BLaER1 (cell line): ENCODE data around the gene MUSTN1.

Source experiments
- H3K27ac ChIP-seq: shearing (Covaris generic); formaldehyde crosslinking; 2 replicates; pipeline ENCODE4 v1.8.1; 2022
- H3K27me3 ChIP-seq: shearing (Covaris generic); formaldehyde crosslinking; 2 replicates; pipeline ENCODE4 v1.8.1; 2022
- H3K36me3 ChIP-seq: shearing (Covaris generic); formaldehyde crosslinking; 2 replicates; pipeline ENCODE4 v1.8.1; 2022
- H3K4me1 ChIP-seq: shearing (Covaris generic); formaldehyde crosslinking; 2 replicates; pipeline ENCODE4 v1.8.1; 2022
- H3K4me2 ChIP-seq: shearing (Covaris generic); formaldehyde crosslinking; 2 replicates; pipeline ENCODE4 v1.8.1; 2022
- H3K4me3 ChIP-seq: shearing (Covaris generic); formaldehyde crosslinking; 2 replicates; pipeline ENCODE4 v1.8.1; 2022
- H3K9ac ChIP-seq: shearing (Covaris generic); formaldehyde crosslinking; 2 replicates; pipeline ENCODE4 v1.8.1; 2022
- H3K9me3 ChIP-seq: shearing (Covaris generic); formaldehyde crosslinking; 2 replicates; pipeline ENCODE4 v1.8.1; 2022
- H4K20me1 ChIP-seq: shearing (Covaris generic); formaldehyde crosslinking; 2 replicates; pipeline ENCODE4 v1.8.1; 2022
- Cebpa-rat ChIP-seq: shearing (Covaris generic); IDR thresholded peaks from 2 replicates; pipeline ENCODE4 v1.8.1; 2022

MUSTN1 gene

DNA sequence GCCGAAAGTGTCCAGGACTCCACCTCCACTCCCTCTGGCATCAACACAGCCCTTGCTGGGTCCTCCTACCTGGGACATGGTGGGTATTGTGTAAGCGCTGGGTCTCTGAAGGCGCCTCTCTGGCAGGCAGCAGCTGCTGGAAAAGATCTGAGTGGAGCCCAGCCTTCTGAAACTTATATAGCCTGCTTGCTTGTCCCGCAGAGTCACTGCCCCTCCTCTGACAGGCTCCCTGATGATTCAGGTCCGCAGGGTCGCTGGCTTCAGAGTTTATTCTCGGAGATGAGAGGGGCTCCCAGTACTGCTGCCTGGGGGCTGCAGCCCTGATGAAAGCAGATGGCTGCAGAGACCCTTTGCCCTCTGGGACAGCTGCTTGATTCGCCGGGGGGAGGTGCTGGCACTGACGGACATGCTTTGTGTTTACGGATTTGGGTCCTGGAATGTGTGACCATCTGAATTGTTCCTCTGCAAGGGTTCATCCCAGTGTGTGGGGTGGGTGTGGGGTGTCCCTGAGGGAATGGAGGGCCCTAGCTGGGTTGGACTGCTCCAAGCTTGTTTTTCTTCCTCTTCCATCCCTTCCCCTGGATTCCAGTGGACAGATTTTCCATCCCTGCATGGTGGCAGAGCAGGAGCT lies at the start of gene MUSTN1:
TSS of gene MUSTN1 (minus strand) at position 149 of the 631 bp plus-strand sequence. CDS start at position 78, 71 bp downstream.
- H3K9me3 ChIP-seq, result no peaks in the 10 kb centered on the region
- peak within 1 kb of the TSS; percentile 25; the same call in 1 of the 2 replicates for H3K27ac ChIP-seq
- no peaks in the 10 kb centered on the region for H4K20me1 ChIP-seq
- H3K9ac ChIP-seq, result no peak within 1 kb of the TSS
- no peaks in the 10 kb centered on the region for H3K27me3 ChIP-seq
- H3K4me1 ChIP-seq, result peaks cover 97% of the 10 kb centered on the region
- no peak for TF ChIP-seq Cebpa-rat
- H3K4me2 ChIP-seq, result peak within 1 kb of the TSS; percentile 72
- H3K4me3 ChIP-seq, result no peak within 1 kb of the TSS
- H3K36me3 ChIP-seq, result peaks cover 16% of the 10 kb centered on the region; the same call in 1 of the 2 replicates

DNA sequence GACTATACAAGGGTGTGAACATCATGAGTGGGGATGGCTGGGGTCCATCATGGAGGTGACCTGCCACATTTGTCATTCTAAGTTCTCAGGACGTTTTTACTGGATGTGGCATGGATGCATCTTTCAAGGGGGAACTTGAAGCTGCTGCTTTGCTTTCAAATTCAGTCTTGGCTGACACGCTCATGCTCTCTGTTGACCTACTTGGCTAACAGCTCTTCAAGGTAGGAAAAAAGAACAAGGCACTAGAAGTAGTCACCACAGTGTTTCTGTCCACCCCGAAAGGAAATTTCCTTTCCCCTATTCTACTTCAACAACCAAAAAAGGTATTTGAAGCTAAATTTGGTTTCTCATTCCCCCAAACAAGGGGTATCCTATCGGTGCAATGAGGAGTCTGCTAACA lies 47.6 kb upstream of the MUSTN1 start:
- Histone ChIP-seq H3K27ac (no peak overlapping the region), H3K36me3 (peaks cover 62% of the 10 kb centered on the region), H3K4me1 (no peaks in the 10 kb centered on the region), H3K27me3 (no peaks in the 10 kb centered on the region), H3K9ac (no peak overlapping the region), H3K4me2 (no peak overlapping the region), H3K9me3 (peaks cover 22% of the 10 kb centered on the region), H4K20me1 (peaks cover 52% of the 10 kb centered on the region; the same call in 1 of the 2 replicates), H3K4me3 (no peak overlapping the region)
- TF ChIP-seq Cebpa-rat, result no peak

DNA sequence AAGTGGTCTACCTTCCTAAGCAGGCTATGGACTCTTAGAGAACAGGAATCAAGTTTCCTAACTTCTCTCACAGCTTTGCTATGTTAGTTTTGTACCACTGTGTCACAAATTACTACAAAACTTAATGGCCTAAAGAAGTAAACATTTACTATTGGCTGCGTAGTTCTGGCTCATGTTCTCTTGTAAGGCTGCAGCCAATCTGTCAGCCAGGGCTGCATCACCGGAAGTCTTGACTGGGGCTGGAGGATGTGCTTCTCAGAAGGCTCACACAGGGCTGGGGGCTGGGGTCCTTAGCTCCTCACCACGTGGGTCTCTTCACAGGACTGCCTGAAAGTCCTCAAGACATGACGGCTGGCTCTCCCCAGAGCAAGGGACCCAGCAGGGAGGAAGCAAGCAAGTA lies 47.1 kb upstream of the MUSTN1 start:
- Histone ChIP-seq H3K9ac (no peak overlapping the region), H3K27ac (no peak overlapping the region), H3K4me3 (no peak overlapping the region), H3K9me3 (peaks cover 22% of the 10 kb centered on the region), H4K20me1 (peaks cover 52% of the 10 kb centered on the region; the same call in 1 of the 2 replicates), H3K4me2 (no peak overlapping the region), H3K27me3 (no peaks in the 10 kb centered on the region), H3K4me1 (no peaks in the 10 kb centered on the region), H3K36me3 (peaks cover 66% of the 10 kb centered on the region)
- TF ChIP-seq Cebpa-rat, result no peak

DNA sequence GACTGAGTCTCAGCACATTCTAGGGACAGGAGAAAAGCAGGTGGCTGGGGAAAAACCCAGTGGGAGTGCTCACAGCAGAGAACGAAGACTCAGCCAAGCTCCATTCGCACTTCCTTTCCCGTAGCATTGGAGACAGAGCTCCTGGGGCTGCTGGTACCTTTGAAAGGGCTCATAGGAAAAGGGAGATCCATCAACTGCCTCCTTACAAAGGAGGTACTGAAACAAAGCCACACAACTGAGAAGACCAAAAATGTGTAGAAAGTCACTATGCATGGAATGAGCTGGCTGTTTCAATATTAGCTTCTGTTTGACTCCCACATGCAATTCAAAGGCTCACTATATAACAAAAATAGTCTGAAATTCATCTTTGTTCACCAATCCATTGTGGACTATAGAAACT lies 45.7 kb upstream of the MUSTN1 start:
- no peaks in the 10 kb centered on the region for H3K4me1 ChIP-seq

DNA sequence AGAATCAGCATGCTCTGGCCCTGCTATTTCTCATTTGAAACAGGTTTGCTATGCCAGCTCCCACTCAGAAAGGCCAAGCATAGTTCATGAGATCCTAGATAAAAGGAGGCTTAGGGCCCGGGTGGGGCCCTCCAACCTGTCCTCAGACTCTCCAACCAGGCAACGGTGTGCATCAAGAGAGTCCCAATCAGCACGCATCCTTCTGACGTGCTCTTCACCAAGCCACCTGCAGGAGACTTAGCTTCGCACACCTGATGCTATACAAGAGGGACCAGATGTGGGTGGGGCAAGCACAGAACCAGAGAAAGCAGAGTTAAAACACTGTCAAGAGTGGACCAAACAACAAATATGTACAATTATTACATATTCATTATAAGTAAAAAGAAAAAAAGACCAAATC lies 45.2 kb upstream of the MUSTN1 start:
- Histone ChIP-seq H3K4me1 (peaks cover 4% of the 10 kb centered on the region; the same call in 1 of the 2 replicates), H3K27ac (no peak overlapping the region), H3K36me3 (peaks cover 49% of the 10 kb centered on the region), H3K27me3 (no peaks in the 10 kb centered on the region), H3K4me3 (no peak overlapping the region), H4K20me1 (peaks cover 58% of the 10 kb centered on the region), H3K9ac (no peak overlapping the region), H3K9me3 (peaks cover 10% of the 10 kb centered on the region), H3K4me2 (no peak overlapping the region)
- TF ChIP-seq Cebpa-rat, result no peak

More for the DNA sequence above, 45.7 kb upstream of the MUSTN1 start:
- Histone ChIP-seq H4K20me1 (peaks cover 53% of the 10 kb centered on the region), H3K36me3 (peaks cover 52% of the 10 kb centered on the region), H3K9me3 (peaks cover 14% of the 10 kb centered on the region), H3K27ac (no peak overlapping the region), H3K27me3 (no peaks in the 10 kb centered on the region), H3K4me3 (no peak overlapping the region), H3K4me2 (no peak overlapping the region), H3K9ac (no peak overlapping the region)
- no peak for TF ChIP-seq Cebpa-rat

DNA sequence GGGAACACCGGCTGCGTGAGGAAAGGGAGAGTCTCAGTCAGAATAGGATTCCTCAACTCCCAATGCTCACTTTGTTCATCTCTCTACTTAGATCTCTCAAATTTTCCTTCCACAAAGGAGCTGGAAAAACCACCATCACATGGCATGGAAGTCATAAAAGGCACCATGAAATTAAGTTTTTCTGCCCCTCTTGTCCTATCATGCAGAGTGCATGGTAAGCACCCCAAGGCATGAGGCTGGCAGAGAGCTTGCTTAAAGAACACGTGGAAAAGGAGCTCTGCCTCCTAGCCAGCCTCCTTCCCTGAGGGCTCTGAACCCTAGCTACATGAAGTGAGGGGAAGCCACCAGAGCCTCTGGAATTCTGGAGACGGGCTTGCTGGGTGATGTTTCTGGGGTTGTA lies 44.8 kb upstream of the MUSTN1 start:
- no peak overlapping the region for H3K4me3 ChIP-seq
- peaks cover 45% of the 10 kb centered on the region for H3K36me3 ChIP-seq
- H4K20me1 ChIP-seq, result peaks cover 62% of the 10 kb centered on the region
- no peak overlapping the region for H3K9ac ChIP-seq
- H3K27me3 ChIP-seq, result no peaks in the 10 kb centered on the region
- no peak for TF ChIP-seq Cebpa-rat
- peaks cover 9% of the 10 kb centered on the region for H3K4me1 ChIP-seq
- H3K27ac ChIP-seq, result no peak overlapping the region
- H3K4me2 ChIP-seq, result no peak overlapping the region
- H3K9me3 ChIP-seq, result peaks cover 5% of the 10 kb centered on the region; the same call in 1 of the 2 replicates

DNA sequence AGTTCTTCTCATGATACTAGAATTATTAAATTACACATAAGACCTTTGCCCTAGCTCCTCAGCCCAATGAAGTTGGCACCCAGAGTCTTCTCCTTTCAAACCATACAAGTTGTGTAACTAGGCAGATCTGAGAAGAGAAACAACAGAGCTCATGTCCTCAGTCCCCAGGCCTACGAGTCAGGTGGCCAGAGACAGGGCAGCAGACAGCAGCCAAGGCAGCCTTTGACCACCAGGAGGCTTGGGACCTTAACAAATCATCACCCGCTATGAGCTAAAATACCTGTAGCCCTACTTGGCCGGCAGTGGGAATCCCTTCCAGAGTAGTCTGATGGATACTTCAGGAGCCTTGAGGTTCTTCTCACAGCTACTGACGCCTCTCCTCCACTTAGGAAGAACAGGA lies 44.3 kb upstream of the MUSTN1 start:
- peaks cover 41% of the 10 kb centered on the region for H3K36me3 ChIP-seq
- H3K4me3 ChIP-seq, result no peak overlapping the region
- peaks cover 66% of the 10 kb centered on the region for H4K20me1 ChIP-seq
- TF ChIP-seq Cebpa-rat, result no peak
- H3K27me3 ChIP-seq, result no peaks in the 10 kb centered on the region
- H3K9ac ChIP-seq, result no peak overlapping the region
- no peak overlapping the region for H3K4me2 ChIP-seq
- H3K4me1 ChIP-seq, result peaks cover 13% of the 10 kb centered on the region
- H3K27ac ChIP-seq, result no peak overlapping the region
- 0 out of 2 replicates have a peak, but pooled peaks cover under 1% of the 10 kb centered on the region for H3K9me3 ChIP-seq

DNA sequence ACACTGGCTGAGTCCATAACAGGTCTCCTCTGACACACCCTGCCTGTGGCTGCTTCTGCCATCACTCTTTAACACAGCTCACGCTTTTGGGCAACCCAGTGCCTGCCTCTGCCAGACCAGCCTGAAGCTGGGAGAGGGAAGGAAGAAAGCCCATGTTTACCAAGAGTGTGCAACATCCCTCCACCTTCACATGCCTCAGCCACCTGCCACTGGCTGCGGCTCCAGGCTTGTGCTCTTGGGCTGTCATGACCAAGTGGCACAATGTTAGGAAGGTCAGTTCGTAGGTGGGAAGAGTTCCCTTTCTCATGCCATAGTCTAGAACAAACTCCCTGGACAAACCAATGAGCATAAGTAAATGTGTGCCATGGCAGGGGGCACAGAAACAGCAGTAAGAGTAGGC lies 42.3 kb upstream of the MUSTN1 start:
- Histone ChIP-seq H3K9me3 (no peaks in the 10 kb centered on the region), H3K27ac (no peak overlapping the region), H4K20me1 (peaks cover 69% of the 10 kb centered on the region), H3K36me3 (peaks cover 34% of the 10 kb centered on the region), H3K4me3 (no peak overlapping the region), H3K4me1 (peaks cover 16% of the 10 kb centered on the region), H3K4me2 (no peak overlapping the region), H3K9ac (no peak overlapping the region), H3K27me3 (no peaks in the 10 kb centered on the region)
- TF ChIP-seq Cebpa-rat, result no peak

DNA sequence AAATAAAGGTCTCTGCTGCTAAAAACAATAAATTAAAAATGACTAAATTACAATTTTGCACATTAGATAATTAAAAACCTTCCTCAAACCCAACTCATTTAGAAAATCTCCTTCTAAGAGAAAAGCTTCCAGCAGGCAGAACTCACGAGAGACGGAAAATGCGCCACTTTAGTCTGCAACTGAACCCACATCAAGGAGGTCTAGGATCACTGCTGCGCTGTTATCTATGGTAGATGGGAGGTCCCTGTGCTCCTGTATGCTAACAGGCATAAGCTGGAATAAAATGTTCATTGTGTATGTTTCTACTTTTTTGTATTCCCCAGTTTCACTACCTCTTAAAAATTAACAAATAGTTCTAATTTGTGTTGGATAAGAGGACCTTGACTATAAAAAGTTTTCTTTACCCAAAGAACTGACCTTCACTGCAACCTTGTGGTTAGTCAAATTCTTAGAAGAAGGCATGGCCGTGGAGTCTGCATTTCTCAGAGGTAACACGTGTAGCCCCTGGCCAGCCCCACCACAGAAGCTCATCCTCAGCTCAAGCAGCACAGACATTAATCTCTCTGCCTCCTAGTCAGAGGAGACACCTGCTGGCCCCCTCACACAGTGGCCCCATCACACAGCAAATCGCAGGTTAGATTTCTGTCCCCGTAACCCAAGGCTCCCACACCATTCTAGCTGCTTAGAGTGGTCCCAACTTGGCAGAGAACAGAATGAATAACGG lies 40.2 kb upstream of the MUSTN1 start:
- TF ChIP-seq Cebpa-rat, result no peak
- no peaks in the 10 kb centered on the region for H3K9me3 ChIP-seq
- peaks cover 35% of the 10 kb centered on the region for H3K36me3 ChIP-seq
- H3K27me3 ChIP-seq, result no peaks in the 10 kb centered on the region
- H3K4me3 ChIP-seq, result no peak overlapping the region
- H3K9ac ChIP-seq, result no peak overlapping the region
- H3K4me1 ChIP-seq, result peaks cover 37% of the 10 kb centered on the region
- H4K20me1 ChIP-seq, result peaks cover 72% of the 10 kb centered on the region
- no peak overlapping the region for H3K27ac ChIP-seq
- no peak overlapping the region for H3K4me2 ChIP-seq

DNA sequence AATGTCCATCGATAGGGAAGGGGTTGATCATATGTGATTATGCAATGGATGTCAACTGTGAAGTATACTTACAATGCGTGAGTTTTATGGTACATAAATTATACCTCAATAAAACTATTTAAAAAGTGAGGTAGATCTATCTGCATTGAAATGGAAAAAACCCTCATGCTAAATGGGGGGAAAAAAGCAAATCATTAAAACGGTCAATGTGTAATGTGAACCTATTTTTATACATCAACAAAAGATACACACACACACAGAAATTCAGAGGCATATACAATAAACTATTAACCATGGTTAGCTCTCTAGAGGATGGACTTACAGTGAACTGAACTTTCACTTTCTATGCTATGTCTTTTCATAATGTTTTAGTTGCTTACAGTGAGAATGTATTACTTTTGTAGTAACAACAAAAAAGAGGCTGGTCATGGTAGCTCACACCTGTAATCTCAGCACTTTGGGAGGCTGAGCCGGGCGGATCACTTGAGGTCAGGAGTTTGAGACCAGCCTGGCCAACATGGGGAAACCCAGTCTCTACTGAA lies 39.4 kb upstream of the MUSTN1 start:
- Histone ChIP-seq H3K9ac (no peak overlapping the region), H3K4me3 (no peak overlapping the region), H3K36me3 (peaks cover 27% of the 10 kb centered on the region), H4K20me1 (peaks cover 73% of the 10 kb centered on the region), H3K27me3 (no peaks in the 10 kb centered on the region), H3K4me1 (peaks cover 42% of the 10 kb centered on the region), H3K27ac (no peak overlapping the region), H3K4me2 (no peak overlapping the region), H3K9me3 (no peaks in the 10 kb centered on the region)
- no peak for TF ChIP-seq Cebpa-rat
